Brain pericyte (primary cell): ENCODE measurements around the gene MRGPRG.
"Not testable (repeated sequence)": the region's sequence is repeated elsewhere in the genome, so short reads cannot be mapped to it uniquely, and the experiment has no call there.

Experiments
- DNase-seq: peaks from one replicate; pipeline ENCODE4 v3.0.0-alpha.2; 2012; ENCODE audit warnings: low read depth, low spot score

MRGPRG gene

DNA sequence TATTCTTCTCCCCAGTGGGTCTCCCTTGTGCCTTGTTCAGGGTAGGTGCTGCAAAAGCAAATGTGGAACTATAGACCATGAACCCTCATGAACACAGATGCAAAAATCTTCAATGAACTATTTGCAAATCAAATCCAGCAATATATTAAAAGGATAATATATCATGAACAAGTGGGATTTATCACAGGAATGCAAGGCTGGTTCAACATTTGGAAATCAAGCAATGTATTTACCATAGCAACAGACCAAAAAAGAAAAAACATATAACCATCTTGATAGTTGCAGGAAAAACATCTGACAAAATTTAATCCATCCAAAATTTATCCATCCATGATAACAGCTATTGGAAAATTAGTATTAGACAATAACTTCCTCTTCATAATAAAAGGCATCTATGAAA, 42.1 kb downstream of the MRGPRG start:
- no peak for DNase-seq

DNA sequence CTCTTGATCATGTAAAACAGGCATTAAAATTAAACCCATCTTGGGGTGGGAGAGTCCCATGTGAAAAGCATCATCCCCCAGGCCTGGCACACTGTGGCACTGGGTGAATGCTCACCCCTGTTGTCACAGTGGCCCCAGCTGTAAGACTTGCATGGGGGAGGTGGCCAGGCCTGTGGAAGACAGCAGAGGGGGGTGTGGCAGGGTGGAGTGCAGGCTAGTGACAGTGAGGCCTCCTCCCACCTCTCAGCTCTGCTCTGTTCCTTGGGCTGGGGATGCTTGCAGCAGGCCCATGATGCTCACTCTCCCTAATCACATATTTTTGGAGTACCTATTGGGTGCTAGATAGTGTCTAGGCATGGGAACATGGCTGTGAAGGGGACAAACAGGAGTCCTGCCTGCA, 43.4 kb downstream of the MRGPRG start:
- DNase-seq: no peak

DNA sequence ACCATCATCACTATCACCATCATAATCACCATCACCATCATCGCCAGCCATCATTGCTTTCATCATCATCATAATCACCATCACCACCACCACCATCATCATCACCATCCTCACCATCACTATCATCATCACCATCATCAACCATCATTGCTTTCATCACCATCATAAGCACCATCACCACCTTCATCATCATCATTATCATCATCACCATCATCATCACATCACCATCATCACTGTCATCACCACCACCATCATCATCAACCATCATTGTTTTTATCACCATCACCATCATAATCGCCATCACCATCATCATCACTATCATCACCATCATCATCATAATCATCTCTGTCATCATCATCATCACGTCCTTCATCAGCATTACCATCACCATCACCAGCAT, 44.2 kb downstream of the MRGPRG start:
- no peak for DNase-seq

DNA sequence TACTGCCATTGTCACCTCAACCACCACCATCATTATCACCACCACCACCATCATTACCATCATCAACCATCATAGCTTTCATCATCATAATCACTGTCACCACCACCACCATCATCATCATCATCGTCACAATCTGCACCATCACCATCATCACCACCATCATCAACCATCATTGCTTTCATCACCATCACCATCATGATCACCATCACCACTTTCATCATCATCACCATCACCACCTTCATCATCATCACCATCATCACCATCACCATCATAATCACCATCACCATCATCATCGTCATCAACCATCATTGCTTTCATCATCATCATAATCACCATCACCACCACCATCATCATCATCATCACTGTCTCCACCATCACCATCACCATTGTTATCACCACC, 44.8 kb downstream of the MRGPRG start:
- DNase-seq: no peak

DNA sequence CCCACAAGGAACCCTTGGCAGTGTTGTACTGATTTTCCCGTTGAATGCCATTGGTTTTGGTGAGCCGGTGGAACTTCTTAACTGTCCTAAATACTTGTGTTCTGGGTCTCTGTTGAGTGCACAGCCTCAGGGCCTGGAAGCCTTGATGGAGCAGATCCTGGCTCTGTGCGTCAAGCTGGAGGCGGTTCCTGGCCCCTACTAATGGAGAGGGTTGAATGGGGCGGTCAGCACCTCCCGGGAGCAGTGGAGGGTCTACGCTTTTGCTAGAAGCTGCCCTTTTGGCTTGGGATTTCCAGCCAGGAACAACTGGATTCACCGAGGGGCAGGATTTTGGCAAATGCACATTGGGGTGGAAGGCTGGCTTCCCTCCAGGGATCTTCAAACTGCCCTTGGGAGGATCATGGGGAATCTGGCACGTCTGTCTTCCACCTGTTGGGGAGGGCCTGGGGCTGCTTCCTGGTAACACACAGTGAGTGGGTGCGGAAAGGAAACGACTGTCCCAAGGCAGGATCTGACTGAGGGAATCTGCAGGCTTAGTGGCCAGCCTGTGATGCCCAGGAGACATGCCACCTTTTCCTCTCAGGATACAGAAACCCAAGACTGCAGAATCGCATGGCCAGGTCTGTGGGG, 46.6 kb downstream of the MRGPRG start:
- no peak for DNase-seq

DNA sequence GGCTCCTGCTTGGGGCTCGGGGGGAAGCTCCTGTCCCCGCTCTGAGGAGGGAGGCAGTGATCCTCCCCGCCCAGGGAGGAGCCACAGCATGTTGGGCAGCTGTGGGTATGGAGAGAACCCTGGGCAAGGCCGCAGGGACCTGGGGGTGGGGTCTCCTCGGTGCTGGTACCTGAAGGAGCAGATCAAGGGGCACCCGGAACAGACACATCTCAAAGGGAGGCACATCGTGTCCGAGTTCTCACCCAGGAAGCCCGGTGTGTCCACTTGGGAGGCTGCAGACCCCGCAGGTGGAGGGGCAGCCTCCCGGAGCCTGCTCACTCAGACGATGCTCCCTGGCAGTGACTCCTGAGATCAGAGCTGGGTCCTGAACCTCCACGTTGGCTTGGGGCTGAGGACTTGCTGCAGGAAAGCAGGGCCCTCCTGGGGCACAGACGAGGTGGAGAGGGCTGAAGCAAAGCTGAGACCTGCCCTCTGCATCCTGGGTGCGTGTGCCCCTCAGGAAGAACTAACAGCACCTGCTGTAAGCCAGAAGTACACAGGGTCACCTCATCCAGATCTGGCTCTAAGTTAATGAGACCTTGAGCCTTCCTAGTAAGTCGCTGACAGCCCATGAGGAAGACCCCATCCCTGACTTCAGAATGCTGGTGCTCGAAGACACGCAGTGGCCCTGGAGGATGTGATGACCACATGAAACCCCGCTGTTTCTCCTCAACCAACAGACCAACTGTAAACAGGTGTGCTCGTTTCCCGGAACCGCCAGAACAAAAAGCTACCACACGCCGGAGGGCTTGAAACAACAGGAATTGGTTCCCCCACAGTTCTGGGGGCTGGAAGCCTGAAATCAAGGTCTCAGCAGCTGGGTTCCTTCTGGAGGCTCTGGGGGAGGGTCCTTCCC, 47.6 kb downstream of the MRGPRG start:
- DNase-seq: no peak

DNA sequence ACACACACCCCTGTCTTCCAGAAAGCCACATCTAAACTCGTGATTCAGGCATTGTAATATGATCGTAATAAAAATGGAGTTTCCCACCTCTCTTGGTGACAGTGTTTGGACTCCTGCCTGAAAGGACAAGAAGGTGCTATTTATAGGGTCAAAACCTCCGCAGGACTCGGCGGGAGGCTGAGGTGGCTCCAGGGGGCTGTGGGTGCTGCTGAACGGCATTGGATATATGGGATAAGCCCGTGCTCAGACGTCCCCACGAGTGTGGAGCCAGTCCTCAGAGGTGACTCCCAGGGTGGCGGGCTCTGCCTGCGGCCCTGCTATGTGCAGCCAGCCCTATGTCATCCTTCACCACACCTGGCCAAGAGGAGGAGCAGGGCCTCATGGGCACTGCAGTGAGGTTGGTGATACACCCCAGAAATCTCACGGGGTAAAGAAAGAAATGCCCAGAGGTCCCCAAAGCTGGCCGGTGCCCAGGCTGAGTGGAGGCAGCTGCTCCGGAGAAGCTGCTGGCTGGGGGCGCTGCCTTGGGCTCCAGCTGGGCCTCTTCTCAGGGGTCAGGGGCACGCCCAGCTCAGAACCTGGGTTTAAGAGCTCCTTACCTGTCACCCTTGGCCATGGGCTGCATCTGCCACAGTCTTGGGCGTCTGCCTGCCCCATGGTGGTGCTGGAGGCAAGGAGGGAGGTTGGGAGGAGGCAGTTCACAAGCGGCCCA, 48.4 kb downstream of the MRGPRG start:
- DNase-seq: no peak

DNA sequence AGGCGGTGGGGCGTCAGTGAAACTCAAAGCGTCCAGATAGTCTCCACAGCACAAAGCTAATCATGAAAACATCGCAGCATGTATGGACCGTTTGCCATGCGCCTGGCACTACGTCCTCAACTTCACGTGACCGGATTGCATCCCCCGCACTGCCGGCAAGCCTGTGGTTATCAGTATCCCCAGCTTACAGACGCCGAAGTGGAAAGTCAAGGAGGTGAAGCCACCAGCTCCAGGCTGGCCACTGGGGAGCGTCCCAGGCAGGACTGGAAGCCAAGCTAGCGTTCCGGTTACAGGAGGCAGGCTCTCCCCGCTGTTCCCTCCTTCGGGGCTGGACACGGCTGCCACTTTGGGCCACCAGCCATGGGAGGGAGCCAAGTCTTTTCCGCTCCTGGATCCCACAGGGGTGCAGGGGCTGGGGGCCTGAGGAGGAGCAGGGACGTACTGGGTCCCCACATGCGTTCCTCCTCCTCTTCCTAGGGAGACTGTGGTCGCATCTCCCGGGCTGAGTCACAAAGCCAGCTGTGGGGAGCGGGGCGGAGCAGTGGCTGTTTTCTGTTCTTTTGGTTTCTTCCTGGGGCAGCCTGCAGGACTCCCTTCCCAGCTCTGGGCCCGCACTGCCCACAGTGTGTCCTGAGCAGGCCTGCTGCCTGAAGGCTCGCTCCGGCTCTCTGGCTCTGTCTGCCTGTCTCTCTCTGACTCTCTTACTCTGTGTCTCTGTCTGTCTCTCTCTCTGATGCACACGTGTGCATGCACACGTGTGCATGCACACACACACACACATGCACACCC, 49.2 kb downstream of the MRGPRG start:
- no peak for DNase-seq

DNA sequence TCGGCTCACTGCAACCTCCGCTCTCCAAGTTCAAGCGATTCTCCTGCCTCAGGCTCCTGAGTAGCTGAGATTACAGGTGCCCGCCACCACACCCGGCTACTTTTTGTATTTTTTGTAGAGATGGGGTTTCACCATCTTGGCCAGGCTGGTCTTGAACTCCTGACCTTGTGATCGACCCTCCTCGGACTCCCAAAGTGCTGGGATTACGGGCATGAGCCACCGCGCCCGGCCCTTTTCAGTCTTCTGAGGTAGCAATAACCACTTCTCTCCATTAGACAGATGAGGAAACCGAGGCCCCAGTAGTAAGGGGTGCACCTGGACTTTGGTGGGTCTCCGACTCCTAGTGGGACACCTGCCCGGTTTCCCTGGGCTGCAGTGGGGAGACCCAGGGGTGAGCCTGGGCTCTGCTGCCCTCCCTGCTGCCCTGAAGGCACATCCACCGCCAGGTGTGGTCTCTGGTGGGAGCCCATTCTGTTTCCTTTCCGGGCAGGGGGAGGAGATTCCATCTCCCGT, 49.8 kb downstream of the MRGPRG start:
- not testable (repeated sequence) for DNase-seq
